NCI-H82 treated with DMSO at 0.1 percent for 48 hours (cell line): ENCODE results near the gene LAMA1.
"Not testable (repeated sequence)": the region's sequence is repeated elsewhere in the genome, so short reads cannot be mapped to it uniquely, and the experiment has no call there.

Experiments used
- DNase-seq: peaks from one replicate; lab custom pipeline; 2025; ENCODE audit not compliant: unreplicated experiment; lab: John Stamatoyannopoulos, UW

The LAMA1 gene, protein sequence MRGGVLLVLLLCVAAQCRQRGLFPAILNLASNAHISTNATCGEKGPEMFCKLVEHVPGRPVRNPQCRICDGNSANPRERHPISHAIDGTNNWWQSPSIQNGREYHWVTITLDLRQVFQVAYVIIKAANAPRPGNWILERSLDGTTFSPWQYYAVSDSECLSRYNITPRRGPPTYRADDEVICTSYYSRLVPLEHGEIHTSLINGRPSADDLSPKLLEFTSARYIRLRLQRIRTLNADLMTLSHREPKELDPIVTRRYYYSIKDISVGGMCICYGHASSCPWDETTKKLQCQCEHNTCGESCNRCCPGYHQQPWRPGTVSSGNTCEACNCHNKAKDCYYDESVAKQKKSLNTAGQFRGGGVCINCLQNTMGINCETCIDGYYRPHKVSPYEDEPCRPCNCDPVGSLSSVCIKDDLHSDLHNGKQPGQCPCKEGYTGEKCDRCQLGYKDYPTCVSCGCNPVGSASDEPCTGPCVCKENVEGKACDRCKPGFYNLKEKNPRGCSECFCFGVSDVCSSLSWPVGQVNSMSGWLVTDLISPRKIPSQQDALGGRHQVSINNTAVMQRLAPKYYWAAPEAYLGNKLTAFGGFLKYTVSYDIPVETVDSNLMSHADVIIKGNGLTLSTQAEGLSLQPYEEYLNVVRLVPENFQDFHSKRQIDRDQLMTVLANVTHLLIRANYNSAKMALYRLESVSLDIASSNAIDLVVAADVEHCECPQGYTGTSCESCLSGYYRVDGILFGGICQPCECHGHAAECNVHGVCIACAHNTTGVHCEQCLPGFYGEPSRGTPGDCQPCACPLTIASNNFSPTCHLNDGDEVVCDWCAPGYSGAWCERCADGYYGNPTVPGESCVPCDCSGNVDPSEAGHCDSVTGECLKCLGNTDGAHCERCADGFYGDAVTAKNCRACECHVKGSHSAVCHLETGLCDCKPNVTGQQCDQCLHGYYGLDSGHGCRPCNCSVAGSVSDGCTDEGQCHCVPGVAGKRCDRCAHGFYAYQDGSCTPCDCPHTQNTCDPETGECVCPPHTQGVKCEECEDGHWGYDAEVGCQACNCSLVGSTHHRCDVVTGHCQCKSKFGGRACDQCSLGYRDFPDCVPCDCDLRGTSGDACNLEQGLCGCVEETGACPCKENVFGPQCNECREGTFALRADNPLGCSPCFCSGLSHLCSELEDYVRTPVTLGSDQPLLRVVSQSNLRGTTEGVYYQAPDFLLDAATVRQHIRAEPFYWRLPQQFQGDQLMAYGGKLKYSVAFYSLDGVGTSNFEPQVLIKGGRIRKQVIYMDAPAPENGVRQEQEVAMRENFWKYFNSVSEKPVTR (N-terminal part only)

DNA sequence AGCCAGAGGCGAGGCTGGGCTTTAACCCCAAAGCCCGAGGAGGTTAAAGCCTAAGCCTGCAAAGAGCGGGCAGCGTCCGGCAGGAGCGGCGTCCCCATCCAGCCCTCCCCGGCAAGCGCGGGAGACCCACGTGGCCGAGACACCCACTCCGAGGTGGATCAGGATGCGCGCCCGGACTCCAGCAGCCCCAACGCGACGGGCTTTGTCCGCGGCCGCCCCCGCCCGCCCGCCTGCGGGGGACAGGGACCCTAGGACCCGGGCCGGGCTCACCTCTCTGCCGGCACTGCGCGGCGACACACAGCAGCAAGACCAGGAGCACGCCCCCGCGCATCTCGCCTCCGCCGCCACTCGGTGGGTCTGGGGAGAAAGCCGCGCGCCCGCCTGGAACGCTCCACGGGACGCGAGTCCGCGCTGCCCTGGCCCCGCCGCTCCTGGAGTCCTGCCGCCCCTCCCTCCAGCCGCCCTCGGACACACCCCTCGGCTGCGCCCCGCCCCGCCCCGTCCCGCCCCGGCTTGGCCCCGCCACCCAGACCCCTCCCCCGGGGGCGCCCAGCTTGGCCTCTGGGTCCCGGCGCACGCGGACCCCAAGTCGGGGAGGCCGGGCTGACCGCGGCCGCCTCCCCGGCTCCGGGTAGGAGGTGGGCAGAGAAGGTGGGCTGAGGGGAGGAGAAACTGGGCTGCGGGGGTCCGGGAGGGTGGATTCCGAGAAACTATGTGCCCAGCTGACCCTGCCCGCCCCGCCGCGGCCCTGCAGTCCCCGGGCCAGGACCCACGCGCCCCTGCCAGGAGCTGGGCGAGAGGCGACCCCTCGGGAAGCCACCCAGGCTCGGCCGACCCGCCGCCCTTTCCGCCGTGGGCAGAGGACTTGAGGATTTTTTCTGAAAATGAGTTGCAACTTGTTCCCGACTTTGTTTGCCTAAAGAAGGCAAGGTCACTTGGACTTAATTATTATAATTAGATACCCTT is at the start of gene LAMA1:
Gene LAMA1 (minus strand): TSS at position 408 of the 966 bp plus-strand sequence. CDS start 77 bp downstream, at position 331.
- DNase-seq: no peak

DNA sequence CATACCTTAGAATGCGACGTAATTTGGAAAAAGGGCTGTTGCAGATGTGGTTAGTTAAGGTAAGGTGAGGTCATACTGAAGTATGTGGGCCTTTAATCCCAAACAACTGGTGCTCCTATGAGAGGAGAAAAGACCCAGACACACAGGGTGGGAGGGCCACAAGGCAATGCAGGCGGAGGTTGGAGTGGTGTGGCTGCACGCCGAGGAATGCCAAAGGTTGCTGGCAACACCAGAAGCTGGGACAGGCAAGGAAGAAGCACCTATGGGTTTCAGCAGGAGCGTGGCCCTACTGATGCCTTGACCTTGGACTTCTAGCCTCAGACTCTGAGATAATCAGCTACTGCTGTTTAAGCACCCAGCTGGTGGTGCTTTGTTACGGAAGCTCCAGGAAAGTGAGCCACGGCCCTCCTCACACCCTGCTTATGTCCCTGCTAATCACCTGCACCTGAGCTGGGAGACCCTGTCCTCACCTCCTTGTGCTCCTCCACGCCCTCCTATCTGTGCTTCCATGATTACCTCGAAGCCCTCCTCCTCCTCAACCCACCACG is 48.3 kb upstream of the LAMA1 start:
- no peak for DNase-seq

DNA sequence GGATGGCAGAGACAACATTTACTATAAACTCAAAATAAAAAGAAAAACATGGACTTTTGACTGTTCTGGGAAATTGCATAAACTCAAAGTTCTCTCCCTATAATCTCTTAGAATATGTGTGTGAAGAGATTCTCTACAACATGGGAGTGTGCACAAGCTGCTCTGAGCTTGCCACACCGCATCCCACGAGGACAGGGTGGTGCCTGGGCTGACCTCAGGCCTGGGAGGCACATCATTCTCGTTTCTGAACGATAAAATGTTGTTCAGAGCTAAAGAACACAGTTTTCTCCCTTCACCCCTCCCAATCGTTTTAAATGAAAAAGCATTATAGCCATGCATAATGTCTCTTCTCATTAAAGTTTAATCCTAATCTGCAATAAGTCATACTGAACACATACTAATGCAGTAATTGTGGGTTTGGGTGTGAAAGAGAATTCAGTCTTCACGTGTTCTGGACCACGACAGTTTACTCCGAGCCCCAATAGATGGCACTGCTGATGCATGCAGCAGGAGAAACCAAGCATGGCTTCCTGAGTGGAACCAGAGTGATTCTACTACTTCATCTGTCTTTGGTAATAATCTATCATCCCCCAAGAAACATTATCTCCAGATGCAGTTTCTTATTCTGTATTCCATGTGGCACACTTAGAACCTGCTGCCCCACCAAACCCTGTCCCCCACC is 46.9 kb upstream of the LAMA1 start:
- no peak for DNase-seq

DNA sequence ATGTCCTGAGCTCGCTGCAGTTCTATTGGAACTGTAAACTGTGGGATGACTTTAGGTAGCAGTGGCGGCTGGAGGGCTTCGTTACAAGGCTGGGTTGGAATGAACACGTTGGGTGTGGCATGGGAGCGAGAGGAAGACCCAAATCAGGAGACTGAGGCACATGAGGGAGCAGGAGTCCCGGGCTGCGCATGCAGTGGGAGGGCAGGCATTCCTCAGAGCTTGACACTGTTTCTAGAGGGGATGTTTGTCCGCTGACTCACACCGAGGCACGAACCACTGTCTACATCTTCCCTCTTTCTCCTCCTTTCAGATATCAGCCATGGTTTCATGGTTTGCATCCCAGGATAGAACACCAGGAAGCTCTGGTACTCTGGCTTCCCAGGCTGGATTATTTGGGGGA is 40.6 kb upstream of the LAMA1 start:
- DNase-seq: no peak

DNA sequence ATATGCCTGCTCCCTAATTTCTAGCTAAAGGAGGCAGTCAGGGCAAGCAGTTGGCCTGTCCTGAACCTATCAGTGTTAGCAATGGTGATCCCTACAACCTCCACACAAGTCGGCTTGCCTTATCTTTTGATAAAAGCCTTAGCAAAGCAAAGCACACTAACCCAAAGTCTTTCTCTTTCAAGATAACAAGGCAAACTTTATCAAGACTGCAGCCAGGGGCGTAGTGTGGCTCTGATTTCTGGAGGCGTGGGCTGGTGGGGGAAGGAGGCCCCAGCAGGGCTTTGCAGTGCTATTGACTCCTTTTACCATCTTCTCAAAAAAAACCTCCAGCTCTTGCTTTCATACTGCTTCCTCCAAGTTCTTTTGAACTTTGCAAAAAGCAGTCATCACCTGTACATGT is 40.2 kb upstream of the LAMA1 start:
- DNase-seq: no peak

DNA sequence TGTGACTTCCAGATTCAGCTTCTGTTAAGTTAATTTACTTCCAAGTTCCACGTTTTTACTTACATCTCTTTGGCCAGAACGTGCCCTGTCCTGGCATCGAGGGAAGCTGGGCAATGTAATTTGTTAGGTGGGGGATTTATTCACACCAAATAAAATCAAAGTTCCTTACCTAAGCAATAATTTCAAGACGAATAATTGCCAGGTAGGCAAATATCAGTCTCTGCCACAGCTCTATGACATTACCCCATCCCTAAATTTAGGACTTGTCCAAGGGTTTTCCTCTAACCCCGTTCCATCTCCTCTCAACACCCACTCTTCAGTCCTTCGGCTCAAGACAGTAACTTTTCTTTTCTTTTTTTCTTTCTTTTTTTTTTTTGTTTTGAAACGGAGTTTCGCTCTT is 38.3 kb upstream of the LAMA1 start:
- no peak for DNase-seq

DNA sequence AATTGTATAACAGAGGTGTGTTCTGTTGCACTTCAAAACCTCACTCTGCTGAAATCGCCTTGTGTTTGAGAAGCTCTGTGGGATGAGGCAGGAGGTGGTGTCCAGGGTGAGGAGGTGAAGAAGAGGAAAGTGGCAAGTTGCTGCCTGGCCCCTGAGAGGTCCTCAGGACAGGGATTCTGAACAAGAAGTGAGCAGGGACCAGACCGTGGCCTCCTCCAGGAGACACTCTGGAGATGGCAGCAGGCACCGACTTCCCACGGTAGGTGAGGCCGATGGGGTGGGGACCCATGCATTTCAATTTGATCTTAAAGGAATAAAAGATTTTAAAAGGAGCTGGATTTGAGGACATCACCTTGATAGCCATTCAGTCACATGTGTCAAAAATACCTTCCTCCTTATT is 37.5 kb upstream of the LAMA1 start:
- DNase-seq: no peak

DNA sequence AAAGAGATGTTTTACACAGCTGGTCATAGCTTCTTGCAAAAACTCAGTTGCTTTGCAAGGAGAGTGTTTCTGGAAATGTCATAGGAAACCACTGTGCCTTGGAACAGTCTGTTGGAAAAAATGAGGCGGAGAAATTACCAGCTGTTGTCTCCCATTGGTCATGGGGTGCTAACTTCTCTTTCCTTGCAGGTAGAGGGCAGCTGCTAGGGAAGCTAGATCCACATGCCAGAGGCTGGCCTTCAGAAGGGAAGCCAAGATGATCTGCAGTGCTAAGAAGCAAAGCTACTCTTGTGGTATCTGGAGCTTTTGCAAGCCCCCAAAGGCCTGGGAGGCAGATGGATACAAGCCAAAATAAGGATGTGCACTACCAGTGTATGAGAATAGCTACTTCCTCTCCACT is 34.8 kb upstream of the LAMA1 start:
- DNase-seq: no peak

DNA sequence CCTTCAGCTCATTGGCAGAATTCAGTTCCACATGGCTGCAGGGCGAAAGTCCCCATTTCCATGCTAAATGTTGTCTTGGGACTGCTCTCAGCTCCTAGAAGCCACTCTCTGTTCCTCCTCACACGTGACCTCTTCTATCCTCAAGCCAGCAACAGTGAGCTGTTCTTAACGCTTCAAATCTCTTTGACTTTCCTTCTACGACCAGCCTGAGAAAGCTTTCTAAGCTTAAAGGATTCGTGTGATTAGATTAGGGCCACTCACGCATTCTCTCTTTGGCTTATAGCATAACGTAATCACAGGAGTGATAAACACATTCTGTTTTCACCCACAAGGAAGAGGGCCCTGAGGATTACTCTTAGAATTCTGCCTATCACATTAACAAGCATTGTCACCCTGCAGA is 29.8 kb upstream of the LAMA1 start:
- peak; percentile 99 for DNase-seq

DNA sequence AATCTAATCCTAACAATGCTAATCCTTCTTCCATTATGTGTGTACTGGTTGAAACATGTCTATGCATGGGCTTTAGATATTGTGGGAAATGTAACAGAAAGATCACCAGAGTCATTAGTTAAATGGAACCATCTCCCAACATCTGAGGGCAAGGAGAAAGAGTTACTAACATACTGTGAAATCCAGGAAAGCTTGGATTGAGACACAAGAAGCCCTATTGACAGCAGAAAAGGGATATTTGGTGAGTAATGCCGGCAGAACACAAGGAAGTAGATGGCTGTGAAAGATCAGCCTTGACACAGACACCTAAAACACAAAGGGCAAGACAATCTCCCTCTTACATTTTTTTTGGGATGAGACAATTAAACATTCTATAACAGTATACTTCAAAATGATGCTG is 28.5 kb upstream of the LAMA1 start:
- peak; percentile 62 for DNase-seq

DNA sequence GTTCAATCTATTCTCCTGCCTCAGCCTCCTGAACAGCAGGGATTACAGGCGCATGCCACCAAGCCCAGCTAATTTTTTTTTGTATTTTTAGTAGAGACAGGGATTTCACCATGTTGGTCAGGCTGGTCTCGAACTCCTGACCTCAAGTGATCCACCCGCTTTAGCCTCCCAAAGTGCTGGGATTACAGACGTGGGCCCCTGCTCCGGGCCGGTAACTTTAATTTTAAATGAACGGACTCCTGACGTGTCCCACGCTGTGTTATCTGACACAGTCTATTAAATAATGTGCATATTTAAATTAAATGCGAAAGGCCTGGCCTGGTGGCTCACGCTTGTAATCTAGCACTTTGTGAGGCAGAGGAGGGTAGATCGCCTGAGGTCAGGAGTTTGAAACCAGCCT is 27.3 kb upstream of the LAMA1 start:
- not testable (repeated sequence) for DNase-seq

DNA sequence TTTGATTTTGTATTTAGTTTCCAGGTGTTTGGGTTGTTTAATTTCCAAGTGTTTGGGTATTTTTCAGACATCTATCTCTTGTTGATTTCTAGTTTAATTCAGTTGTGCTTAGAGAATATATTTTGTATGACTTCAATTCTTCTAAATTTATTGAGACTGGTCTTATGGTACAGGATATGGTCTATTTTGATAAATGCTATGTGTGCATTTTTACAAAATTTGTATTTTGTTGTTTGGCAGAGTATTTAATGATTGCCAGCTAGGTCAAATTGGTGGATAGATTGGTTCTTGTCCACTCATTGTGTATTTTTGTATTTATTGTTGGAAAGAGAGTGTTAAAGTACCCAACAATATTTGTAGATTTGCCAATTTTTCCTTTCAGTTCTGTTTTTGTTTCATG is 23.7 kb upstream of the LAMA1 start:
- DNase-seq: no peak

DNA sequence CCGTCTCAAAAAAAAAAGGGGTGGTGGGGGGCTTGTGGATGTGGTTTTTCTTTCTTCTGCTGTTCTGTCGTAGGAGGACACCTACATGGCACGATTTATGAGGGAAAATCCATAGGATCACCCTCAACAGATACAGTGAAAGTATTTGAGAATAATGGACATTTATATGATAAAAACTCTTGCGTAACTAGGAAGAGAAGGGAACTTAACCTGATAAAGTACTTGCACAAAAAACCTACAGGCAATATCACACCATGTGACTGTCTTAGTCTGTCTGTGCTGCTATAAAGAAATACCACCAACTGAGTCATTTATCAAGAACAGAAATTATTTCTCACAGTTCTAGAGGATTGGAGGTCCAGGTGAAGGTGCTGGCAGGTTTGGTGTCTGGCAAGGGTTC is 21.8 kb upstream of the LAMA1 start:
- no peak for DNase-seq

DNA sequence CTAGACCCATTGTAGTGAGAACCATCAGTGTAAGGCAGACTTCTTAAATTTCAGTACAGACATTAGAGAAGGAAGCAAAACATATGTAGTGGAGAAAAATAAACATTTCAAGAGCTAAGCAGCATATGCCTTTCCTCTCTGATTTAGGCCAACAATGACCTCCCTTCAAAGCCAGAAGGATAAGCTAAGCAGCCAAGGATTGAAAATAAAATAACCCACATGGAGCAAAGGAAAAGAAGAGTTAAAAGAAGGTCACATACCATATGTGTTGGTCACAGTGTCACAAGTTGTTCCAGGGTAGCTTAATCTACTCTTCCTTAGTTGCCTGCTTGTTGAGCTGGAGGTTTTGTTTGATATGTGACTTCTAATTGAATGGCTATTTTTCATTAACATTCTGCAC is 15.6 kb upstream of the LAMA1 start:
- no peak for DNase-seq

DNA sequence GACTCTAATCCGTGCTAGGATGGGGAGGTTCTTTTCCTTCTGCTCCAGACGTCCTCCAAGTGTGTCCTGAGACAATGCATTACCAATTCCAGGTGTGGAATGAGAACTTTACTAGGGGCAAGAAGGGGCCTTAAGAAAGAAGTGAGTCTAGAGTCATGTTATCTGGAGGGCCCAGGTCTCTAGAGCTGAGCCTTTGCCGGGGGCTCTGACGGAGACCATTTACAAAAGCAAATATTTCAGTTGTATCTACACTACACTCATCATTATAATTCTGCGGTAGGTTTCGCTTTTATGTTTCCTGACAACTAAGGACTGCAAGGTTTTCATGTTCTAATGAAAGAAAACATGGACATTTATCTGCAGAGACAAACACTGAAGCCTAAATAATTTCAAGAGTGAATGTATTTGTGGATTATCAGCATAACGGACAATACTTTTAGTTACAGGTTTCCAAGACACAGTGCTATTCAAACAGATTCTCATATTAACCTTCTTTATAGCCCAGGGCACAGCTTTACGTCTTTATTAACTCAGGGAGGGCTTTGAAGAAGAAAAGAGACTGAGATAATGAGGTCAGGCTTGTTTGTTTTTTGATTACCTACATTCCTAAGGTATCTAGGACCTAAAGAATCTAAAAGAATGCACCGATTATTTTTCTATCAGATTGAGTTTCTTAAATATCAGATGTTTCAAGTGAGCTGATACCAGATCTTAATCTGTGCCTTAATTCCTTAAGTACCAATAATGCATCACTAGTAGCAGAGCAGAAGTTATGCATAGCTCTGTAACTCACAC is 15.0 kb upstream of the LAMA1 start:
- no peak for DNase-seq

DNA sequence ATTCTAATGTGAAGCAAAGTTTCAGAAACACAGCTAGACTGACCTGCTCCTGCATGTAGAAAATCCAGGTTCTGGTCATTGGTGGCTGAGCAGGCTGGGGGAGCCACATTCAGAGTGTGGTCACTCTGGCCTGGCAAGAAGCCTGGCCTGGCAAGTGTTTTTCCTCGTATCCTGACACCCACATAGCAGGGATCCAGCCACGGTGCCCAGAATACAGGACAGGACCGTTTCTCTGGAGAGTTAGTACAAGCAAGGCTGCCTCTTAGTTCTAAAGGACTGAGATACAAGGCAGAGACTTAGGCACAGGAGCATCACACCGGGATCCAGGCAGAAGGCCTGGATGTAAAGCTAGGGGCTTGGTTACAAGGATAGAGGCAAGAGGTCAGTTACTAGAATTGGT is 4.8 kb upstream of the LAMA1 start:
- no peak for DNase-seq

DNA sequence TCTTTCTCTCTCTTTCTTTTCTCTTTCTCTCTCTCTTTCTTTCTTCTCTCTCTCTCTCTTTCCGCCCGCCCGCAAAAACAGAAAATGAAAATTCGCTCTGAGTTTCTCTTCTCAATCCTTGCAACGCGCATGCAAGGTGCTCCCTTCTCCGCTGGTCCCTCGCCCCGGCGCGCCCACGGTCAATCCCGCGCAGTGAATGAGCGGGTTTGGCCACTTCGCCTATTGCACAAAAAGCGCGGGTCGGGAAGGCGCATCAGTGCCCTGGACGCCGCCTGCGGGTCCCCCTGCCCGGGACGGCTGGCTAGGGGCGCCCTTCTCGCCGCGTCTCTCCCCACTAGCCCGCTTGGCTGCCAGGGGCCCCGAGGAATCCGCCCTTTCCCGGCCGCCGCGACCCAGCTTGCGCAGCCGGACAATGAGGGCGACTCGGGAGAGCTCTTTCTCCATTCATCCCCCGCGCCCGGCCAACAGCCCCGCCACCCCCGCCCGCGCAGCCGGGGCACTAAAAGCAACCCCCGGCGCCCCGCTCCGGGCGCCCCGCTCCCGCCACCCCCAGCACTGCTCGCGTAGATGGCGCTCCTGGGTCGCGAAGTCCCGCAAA is 706 bp downstream of the LAMA1 start:
- DNase-seq: no peak
